HEK293 (cell line): ENCODE results near the gene MYEF2.

Experiments used
- RBAK ChIP-seq: fragments of 450-650 bp; formaldehyde crosslinking; IDR thresholded peaks from 2 replicates; pipeline ENCODE4 v1.5.1; 2016; ENCODE audit warnings: missing biosample characterization, missing genetic modification characterization
- ZBTB48 ChIP-seq: fragments of 450-650 bp; formaldehyde crosslinking; IDR thresholded peaks from 2 replicates; pipeline ENCODE4 v1.5.1; 2016; ENCODE audit warnings: missing biosample characterization, missing genetic modification characterization
- ZNF239 ChIP-seq: fragments of 450-650 bp; formaldehyde crosslinking; IDR thresholded peaks from 2 replicates; pipeline ENCODE4 v1.5.1; 2016; ENCODE audit warnings: missing biosample characterization, missing genetic modification characterization
- ZNF777 ChIP-seq: fragments of 450-650 bp; formaldehyde crosslinking; IDR thresholded peaks from 2 replicates; pipeline ENCODE4 v1.5.1; 2017; ENCODE audit warnings: missing biosample characterization, missing genetic modification characterization, borderline replicate concordance
- TF ChIP-seq, protein P1 (sequence below): fragments of 450-650 bp; formaldehyde crosslinking; IDR thresholded peaks from 2 replicates; pipeline ENCODE4 v1.5.1; 2016; ENCODE audit warnings: missing biosample characterization, missing genetic modification characterization
- TF ChIP-seq, protein P2 (sequence below): fragments of 450-650 bp; formaldehyde crosslinking; IDR thresholded peaks from 2 replicates; pipeline ENCODE4 v1.5.1; 2016; ENCODE audit warnings: missing biosample characterization, missing genetic modification characterization

DNA sequence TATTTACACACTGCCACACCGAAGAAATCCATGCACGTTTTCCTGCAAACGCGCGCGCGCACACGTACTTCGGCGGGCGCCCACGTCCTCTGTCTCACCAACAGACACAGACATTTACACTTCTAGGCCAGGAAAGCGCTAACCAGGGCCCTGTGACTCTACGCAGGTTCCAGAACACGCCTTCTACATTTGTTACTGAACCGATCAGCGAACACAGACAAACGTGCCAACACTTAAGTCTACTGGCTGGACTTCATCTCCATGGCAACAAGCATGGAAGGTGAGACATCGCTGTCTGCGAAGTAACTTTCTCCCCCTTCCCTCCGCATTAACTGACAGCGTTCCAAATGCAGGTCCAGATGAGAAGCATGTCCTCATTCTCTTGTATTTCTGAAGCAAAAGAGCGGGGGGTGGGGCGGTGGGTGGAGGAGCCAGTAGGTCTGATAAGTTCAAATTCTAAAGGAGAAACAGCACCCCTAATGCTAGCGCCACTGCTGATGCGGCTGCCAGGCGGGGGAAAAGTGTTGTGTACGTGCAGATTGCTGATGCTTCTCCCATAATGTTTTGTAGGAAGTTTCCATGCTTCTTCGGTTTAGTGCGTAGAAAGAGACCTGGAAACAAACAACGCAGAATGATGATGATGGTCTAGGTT is 13.6 kb upstream of the MYEF2 start, which contains the start of gene CTXN2:
- TF ChIP-seq, protein P1, sequence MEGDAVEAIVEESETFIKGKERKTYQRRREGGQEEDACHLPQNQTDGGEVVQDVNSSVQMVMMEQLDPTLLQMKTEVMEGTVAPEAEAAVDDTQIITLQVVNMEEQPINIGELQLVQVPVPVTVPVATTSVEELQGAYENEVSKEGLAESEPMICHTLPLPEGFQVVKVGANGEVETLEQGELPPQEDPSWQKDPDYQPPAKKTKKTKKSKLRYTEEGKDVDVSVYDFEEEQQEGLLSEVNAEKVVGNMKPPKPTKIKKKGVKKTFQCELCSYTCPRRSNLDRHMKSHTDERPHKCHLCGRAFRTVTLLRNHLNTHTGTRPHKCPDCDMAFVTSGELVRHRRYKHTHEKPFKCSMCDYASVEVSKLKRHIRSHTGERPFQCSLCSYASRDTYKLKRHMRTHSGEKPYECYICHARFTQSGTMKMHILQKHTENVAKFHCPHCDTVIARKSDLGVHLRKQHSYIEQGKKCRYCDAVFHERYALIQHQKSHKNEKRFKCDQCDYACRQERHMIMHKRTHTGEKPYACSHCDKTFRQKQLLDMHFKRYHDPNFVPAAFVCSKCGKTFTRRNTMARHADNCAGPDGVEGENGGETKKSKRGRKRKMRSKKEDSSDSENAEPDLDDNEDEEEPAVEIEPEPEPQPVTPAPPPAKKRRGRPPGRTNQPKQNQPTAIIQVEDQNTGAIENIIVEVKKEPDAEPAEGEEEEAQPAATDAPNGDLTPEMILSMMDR (tag by site-specific recombination): no peak
- TF ChIP-seq RBAK (tag by site-specific recombination): no peak
- no peak for TF ChIP-seq ZNF239 (tag by site-specific recombination)
- no peak for TF ChIP-seq ZBTB48 (tag by site-specific recombination)
- TF ChIP-seq, protein P2, sequence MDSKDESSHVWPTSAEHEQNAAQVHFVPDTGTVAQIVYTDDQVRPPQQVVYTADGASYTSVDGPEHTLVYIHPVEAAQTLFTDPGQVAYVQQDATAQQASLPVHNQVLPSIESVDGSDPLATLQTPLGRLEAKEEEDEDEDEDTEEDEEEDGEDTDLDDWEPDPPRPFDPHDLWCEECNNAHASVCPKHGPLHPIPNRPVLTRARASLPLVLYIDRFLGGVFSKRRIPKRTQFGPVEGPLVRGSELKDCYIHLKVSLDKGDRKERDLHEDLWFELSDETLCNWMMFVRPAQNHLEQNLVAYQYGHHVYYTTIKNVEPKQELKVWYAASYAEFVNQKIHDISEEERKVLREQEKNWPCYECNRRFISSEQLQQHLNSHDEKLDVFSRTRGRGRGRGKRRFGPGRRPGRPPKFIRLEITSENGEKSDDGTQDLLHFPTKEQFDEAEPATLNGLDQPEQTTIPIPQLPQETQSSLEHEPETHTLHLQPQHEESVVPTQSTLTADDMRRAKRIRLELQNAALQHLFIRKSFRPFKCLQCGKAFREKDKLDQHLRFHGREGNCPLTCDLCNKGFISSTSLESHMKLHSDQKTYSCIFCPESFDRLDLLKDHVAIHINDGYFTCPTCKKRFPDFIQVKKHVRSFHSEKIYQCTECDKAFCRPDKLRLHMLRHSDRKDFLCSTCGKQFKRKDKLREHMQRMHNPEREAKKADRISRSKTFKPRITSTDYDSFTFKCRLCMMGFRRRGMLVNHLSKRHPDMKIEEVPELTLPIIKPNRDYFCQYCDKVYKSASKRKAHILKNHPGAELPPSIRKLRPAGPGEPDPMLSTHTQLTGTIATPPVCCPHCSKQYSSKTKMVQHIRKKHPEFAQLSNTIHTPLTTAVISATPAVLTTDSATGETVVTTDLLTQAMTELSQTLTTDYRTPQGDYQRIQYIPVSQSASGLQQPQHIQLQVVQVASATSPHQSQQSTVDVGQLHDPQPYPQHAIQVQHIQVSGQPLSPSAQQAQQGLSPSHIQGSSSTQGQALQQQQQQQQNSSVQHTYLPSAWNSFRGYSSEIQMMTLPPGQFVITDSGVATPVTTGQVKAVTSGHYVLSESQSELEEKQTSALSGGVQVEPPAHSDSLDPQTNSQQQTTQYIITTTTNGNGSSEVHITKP (tag by site-specific recombination): no peak
- no peak for TF ChIP-seq ZNF777 (tag by site-specific recombination)
